NCI-H2171 (cell line): ENCODE measurements around the gene C19orf85.
A peak's percentile ranks its signal among the peaks of the same experiment; 100 is the strongest.
"Not testable (repeated sequence)": the region's sequence is repeated elsewhere in the genome, so short reads cannot be mapped to it uniquely, and the experiment has no call there.

ENCODE experiments used
- DNase-seq: peaks from one replicate; lab custom pipeline; 2025; lab: John Stamatoyannopoulos, UW

The C19orf85 gene

GRCh38 chr19:55464662-55465054, at the start of gene C19orf85:
TSS of gene C19orf85 (minus strand) at chr19:55464751. CDS start at chr19:55464554, 197 bp downstream.
- DNase-seq = no peak

GRCh38 chr19:55508120-55508519, 43.6 kb upstream of the C19orf85 start:
- no peak for DNase-seq

DNA sequence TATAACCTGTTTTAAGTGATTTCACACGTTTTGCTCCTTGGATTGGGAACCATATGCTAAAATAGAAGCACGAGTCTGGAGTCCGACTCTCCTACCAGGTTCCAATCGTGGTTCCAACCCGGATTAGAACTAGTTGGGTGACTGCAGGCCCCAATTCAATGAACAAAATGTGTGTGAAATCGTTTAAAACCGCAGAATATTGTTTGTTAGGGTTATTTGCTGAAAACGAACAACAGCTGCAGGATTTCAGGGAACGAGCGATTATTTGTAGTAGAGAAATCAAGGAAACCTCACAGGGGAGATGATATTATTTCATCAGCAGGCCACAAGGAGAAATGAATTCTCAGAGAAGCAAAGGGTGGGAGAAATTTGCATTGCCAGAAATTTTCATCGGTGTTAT, 40.4 kb upstream of the C19orf85 start:
- no peak for DNase-seq

- DNase-seq = no peak
Measured at GRCh38 chr19:55504252-55504603, 39.7 kb upstream of the C19orf85 start.

- DNase-seq = peak; percentile 75
Measured at GRCh38 chr19:55503502-55504251, 39.1 kb upstream of the C19orf85 start.

DNA sequence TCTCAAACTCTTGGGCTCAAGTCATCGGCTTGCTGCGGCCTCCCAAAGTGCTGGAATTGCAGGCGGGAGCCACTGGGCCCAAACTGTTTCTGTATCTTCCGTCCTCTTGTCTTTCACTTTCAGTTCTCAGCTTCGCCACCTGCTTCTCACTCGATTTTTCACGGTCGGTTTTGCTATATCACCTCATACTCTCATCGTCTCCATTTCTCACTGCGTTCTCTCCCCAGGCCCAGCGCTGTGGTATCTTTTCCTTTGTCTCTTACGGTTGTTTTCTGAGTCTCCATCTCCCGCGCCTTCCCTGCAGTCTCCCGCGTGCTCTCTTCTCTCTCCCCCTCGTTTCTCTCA, 38.6 kb upstream of the C19orf85 start:
- no peak for DNase-seq

- DNase-seq = no peak
Measured at GRCh38 chr19:55502197-55502952, 37.8 kb upstream of the C19orf85 start.

GRCh38 chr19:55500368-55500952, 35.9 kb upstream of the C19orf85 start:
- DNase-seq = no peak

DNA sequence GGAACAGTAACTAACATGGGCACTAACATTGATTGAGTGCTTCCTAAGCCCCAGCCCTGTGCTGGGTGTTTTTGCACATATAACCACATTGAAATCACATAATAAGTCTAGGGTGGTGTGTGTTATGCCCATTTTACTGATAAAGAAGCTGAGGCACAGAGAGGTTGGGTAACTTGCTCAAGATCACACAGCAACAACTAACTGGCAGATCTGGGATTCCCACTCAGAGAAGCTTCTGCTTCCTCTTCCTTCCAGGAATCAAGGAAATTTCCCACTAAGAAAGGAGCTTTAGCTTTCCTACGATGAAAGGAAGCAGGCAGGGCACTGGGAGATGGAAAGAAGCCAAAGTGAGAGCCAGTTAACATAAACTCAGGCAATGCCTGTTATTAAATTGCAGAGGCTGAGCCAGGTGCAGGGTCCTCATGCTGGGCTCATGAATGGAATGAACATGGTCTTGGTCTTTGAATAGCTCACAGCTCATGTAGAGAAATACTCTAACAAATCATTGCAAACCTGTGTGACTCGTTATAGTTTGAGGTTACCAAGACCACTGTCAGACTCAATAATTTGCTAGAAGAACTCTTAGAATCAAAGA, 33.8 kb upstream of the C19orf85 start:
- DNase-seq = no peak

DNA sequence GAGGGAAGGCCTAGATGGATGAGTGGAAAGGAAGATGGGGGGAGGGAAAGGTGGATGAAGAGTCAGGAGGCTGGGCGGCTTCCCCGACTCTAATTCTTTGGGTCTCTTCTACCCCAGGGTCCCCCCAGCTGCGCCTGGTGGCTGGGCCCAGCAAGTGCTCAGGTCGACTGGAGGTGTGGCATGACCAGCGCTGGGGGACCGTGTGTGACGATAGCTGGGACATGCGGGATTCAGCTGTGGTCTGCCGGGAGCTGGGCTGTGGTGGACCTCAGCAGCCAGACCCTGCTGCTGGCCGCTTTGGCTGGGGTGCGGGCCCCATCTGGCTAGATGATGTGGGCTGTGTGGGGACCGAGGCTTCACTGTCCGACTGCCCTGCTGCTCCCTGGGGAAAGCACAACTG, 33.2 kb upstream of the C19orf85 start:
- no peak for DNase-seq

GRCh38 chr19:55496820-55497219, 32.3 kb upstream of the C19orf85 start:
- DNase-seq = not testable (repeated sequence)

- DNase-seq = no peak
Measured at GRCh38 chr19:55495646-55496349, 31.2 kb upstream of the C19orf85 start.

DNA sequence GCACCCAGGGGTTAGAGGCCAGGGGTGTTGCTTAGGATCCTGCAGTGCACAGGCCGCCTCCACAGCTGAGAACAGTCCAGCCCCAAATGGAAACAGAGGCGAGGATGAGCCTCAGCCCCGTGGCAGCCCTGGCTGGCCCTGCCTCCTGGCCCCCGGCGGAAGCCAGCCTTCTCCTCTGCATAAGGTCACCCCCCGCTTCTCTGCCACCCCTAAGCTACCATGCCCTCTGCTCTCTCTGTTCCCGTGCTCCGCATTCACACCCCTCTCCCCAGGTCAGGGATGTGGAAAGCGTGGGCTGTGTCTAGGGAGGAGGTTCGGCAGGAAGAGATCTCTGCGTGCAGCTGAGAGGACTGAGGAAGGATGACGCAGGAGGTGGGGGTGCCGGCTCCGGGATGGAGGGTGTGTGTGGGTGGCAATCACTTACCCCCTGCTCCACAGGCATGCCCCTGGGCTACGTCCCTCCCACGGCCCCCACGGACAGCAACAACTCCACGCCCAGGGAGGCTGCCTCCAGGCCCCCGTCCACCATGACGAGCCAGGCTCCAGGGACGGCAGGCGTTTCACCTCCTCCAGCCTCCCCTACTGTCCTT, 29.7 kb upstream of the C19orf85 start:
- DNase-seq = no peak

DNA sequence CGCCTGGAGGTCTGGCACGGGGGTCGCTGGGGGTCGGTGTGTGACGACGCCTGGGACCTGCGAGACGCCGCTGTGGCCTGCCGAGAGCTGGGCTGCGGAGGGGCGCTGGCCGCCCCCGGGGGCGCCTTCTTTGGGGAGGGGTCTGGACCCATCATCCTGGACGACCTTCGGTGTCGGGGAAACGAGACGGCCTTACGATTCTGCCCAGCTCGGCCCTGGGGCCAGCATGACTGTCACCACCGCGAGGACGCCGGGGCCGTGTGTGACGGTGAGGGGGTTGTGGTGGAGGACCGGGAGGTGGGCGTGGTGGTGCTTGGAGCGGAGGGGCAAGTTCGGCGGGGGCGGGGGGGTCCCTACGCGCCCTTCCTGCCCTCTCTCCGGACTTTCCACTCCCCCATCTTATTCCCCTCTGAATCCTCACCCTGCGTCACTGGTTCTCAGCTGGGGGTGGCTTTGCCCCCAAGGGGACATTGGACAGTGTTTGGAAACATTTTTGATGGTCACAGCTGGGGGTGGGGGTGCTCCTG, 29.2 kb upstream of the C19orf85 start:
- no peak for DNase-seq

DNA sequence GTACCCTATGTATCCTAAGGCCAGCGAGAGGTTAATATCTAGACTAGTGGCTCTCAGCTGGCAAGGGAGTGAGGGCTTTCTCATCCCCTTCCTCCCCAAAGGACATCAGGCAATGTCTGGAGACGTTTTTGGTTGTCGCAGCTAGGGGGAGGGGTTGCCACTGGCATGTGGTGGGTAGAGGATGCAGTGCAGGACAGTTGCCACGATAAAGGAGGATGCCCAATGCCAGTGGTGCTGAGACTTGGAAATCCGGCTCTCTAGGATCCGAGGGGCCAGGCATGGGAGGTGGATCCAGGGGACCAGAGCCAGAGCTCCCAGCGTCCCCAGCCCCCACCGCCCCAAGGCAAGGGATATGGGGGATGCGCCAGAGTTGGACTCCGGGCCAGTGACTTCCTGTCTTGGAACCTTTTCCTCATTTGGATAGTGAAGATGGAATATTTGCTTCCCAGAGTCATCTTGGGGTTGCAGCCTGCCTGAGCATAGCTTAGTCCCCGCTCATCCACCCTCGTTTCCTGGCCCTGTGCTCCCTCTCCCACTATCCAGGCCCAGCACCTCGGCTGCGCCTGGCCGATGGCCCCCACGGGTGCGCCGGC, 28.6 kb upstream of the C19orf85 start:
- no peak for DNase-seq

- DNase-seq = no peak
Measured at GRCh38 chr19:55492362-55492944, 27.9 kb upstream of the C19orf85 start.

DNA sequence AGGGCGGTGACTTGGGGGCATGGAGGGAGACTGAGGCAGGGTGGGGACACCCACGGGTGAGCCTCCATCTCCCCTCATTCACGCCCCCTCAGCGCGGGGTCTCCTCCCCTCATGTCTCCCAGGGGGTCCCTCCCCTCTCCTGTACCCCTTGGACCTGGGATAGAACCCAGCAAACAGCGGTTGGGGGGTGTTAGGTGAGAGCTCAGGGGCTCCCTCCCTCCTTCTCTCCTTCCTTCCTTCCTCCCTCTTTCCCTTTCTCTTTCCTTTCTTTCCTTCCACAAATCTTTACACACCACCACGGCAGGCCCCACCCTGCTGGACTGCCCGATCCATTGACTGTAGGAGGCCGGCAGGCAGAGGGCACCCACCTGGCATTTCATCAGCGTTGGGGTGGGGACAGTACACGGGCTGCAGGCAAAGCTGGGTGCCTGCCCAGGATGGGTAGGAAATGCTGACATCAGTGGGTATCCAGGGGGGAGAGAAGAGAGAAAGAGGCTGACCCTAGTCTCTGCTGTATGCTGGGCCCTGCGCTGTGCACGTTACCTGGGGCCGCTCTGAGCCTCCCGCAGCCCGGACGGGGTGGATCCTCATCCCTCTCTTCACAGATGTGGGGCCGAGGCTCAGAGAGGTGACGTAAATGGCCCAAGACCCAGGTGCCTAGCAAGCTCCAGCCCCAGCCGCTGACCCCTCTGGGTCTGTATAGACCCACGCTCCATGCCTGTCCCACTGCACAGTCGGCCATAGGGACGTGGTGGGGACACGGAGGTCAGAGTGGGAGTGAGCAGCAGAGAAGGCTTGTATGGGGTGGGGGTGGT, 27.2 kb upstream of the C19orf85 start:
- DNase-seq = no peak

DNA sequence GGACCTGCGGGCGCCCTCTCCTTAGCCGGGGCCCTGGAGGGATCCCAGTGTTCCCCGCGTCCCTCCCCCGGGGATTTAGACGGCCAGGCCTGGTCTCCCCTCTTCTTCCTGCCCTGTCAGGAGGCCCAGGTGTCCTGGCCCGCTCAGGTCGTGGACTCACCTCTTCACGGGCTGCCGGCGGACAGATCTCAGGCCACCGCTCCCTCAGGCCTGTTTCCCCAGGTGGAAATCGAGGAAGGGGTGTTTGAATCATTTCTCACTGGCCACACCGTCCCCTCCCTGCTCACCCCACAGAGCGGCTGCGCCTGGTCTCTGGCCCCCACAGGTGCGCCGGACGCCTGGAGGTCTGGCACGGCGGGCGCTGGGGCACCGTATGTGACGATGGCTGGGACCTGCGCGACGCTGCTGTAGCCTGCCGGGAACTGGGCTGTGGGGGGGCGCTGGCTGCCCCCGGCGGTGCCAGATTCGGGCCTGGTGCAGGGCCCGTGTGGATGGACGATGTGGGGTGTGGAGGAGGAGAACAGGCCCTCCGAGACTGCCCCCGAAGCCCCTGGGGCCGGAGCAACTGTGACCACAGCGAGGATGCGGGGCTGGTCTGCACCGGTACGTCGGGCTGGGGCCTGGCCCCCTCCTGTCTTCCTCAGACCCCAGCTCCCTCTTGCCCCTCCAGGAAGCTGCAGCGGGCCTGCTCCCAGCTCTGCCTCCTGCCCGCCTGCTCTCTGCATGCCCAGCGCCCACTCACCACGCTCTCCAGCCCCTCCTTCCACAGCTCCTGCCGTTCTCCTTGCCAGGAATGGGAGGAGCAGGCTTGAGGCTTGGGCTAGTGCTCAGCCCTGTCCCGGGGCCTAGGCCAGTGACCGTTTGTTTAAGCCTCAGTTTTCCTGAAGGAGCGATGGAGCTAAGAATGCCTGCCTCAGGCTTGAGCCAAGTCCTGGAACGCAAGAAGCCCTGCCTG, 26.2 kb upstream of the C19orf85 start:
- no peak for DNase-seq
